ENCODE data around the gene TNFSF13.

DNA sequence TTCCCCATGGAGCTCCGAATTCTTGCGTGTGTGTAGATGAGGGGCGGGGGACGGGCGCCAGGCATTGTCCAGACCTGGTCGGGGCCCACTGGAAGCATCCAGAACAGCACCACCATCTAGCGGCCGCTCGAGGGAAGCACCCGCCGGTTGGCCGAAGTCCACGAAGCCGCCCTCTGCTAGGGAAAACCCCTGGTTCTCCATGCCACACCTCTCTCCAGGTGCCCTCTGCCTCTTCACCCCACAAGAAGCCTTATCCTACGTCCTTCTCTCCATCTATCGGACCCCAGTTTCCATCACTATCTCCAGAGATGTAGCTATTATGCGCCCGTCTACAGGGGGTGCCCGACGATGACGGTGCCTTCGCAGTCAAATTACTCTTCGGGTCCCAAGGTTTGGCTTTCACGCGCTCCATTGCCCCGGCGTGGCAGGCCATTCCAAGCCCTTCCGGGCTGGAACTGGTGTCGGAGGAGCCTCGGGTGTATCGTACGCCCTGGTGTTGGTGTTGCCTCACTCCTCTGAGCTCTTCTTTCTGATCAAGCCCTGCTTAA is 2.6 kb downstream of the TNFSF13 start:
- no peak for TF ChIP-seq EZH2 (IDR thresholded peaks at IDR 0.05)
- TF ChIP-seq POLR2AphosphoS5 (IDR thresholded peaks at IDR 0.05; ENCODE audit: borderline replicate concordance, low read depth, low read length), result no peak
- no peak for TF ChIP-seq FOXP2 (optimal IDR thresholded peaks at IDR 0.05; ENCODE audit: control extremely low read depth, extremely low read length, insufficient read depth)

Measured in SK-N-MC (cell line).